MCF 10A (cell line): Measurements from ENCODE around the gene GRIK3. TPM values are rescaled to one million over a fixed set of nuclear protein-coding genes. Genes with fewer than 3 reads are reported as not detected.

Experiments
- BruUV-seq: library from RNA; stranded (reverse); fragments of 400-500 nt; replicated peaks from 2 replicates; lab custom pipeline; 2021; lab: Mats Ljungman, UMichigan
- CTCF ChIA-PET: fragments of 300-600 bp; sonication (Branson Sonifier 250); formaldehyde crosslinking; extraction: SDS; loops from one replicate; lab custom pipeline; 2021; ENCODE audit warnings: antibody characterized with exemption, inconsistent platforms; lab: Yijun Ruan, JAX
- POLR2A ChIA-PET: fragments of 300-600, 350-650 bp; sonication (Branson Sonifier 250); formaldehyde crosslinking; extraction: SDS; loops from one replicate; lab custom pipeline; 2020; ENCODE audit warnings: antibody characterized with exemption, inconsistent platforms; lab: Yijun Ruan, JAX
- DNase-seq: peaks from one replicate; pipeline ENCODE4 v3.0.0-alpha.2; 2018; ENCODE audit not compliant: unreplicated experiment
- H3K27ac Mint-ChIP-seq: one replicate; pipeline ENCODE4 v1.8.0; 2022; ENCODE audit warnings: mild to moderate bottlenecking, low read depth, mixed read lengths; ENCODE audit not compliant: unreplicated experiment
- H3K27me3 Mint-ChIP-seq: one replicate; pipeline ENCODE4 v1.8.0; 2022; ENCODE audit warnings: mixed read lengths; ENCODE audit not compliant: insufficient read depth, unreplicated experiment
- H3K36me3 Mint-ChIP-seq: one replicate; pipeline ENCODE4 v1.8.0; 2022; ENCODE audit warnings: mild to moderate bottlenecking, moderate library complexity, mixed read lengths; ENCODE audit not compliant: insufficient read depth, unreplicated experiment
- H3K4me1 Mint-ChIP-seq: one replicate; pipeline ENCODE4 v1.8.0; 2022; ENCODE audit warnings: mixed read lengths; ENCODE audit not compliant: insufficient read depth, unreplicated experiment
- H3K4me3 Mint-ChIP-seq: one replicate; pipeline ENCODE4 v1.8.0; 2022; ENCODE audit warnings: mild to moderate bottlenecking, moderate library complexity, mixed read lengths; ENCODE audit not compliant: unreplicated experiment
- H3K9me3 Mint-ChIP-seq: one replicate; pipeline ENCODE4 v1.8.0; 2022; ENCODE audit warnings: mixed read lengths; ENCODE audit not compliant: unreplicated experiment
- intact Hi-C: fragments of 100-400 bp; cut with micrococcal nuclease; formaldehyde crosslinking; loops from 2 replicates; pipeline ENCODE4 v1.14.1; 2022
- total RNA-seq: library from RNA; stranded (reverse); gene quantifications from 2 replicates; pipeline ENCODE4 v1.2.3, GENCODE V29; 2022
- TF ChIP-seq, protein P1 (sequence below): fragments of 200-600 bp; IDR thresholded peaks from one replicate; pipeline ENCODE4 v1.8.0; 2022; ENCODE audit warnings: antibody characterized with exemption, mild to moderate bottlenecking; ENCODE audit not compliant: unreplicated experiment

The GRIK3 gene
- total RNA-seq, 1 experiment from 2014 or later: not detected

DNA sequence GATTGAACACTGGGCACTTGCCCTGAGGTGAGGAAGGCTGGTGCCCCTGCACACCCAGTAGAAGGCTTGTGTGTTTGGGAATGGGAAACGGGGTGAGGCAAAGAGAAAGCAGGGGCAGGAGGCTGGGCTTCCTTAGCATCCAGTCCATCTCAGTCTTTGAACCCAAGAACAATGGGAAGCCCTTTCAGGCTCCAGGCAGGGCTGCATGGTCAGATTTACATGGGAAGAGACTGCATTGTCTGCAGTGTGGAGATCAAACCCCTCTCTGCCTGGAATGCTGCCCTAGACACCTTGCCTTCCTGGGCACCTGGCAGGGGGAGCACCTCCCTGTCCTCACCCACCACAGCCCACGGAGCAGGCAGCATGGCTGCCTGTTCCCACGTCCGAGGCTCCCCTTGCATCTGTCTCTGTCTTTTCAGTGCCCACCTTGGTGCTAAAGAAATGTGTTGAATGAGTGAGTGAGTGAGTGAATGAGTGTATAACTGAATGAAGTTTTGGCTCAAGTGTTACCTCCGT, 268.5 kb downstream of the GRIK3 start:
- peaks cover 25% of the 10 kb centered on the region for H3K27me3 Mint-ChIP-seq
- H3K36me3 Mint-ChIP-seq: no peaks in the 10 kb centered on the region
- no peak overlapping the region for H3K27ac Mint-ChIP-seq
- H3K4me3 Mint-ChIP-seq: no peak overlapping the region
- ChIA-PET POLR2A (no interaction called here), CTCF (no interaction called here)
- H3K9me3 Mint-ChIP-seq: no peaks in the 10 kb centered on the region
- no TSS peak for BruUV-seq
- DNase-seq: no peak
- intact Hi-C loops: no loop called here
- H3K4me1 Mint-ChIP-seq: no peaks in the 10 kb centered on the region
- TF ChIP-seq, protein P1, sequence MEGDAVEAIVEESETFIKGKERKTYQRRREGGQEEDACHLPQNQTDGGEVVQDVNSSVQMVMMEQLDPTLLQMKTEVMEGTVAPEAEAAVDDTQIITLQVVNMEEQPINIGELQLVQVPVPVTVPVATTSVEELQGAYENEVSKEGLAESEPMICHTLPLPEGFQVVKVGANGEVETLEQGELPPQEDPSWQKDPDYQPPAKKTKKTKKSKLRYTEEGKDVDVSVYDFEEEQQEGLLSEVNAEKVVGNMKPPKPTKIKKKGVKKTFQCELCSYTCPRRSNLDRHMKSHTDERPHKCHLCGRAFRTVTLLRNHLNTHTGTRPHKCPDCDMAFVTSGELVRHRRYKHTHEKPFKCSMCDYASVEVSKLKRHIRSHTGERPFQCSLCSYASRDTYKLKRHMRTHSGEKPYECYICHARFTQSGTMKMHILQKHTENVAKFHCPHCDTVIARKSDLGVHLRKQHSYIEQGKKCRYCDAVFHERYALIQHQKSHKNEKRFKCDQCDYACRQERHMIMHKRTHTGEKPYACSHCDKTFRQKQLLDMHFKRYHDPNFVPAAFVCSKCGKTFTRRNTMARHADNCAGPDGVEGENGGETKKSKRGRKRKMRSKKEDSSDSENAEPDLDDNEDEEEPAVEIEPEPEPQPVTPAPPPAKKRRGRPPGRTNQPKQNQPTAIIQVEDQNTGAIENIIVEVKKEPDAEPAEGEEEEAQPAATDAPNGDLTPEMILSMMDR: no peak

DNA sequence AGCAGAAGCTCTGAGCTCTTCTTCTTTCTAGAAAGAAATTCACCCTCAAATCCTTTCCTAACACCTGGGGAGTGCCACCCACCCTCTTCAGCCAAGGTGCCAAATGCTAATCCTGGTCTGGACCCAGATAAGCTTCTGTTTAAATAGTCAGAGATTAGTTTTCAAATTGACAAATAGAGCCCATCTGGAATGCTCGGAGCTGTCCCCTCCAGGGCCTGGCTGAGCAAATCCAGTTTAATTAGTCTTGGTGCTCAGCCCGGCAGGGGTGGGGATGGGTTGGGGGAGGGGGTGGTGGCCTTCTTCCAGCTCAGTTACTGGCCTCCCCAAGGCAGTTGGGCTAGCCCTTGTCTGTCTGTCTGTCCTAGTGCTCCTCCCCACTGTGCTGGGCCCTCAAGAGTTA, 269.5 kb downstream of the GRIK3 start:
- no peaks in the 10 kb centered on the region for H3K9me3 Mint-ChIP-seq
- ChIA-PET CTCF (interaction anchor here (0.6 kb wide), 1 partner anchor 15 kb away, joined by 3 read pairs; no protein-coding TSS in a partner anchor), POLR2A (no interaction called here)
- intact Hi-C loops: no loop called here
- DNase-seq: no peak
- BruUV-seq: no TSS peak
- TF ChIP-seq, protein P1: no peak
- no peaks in the 10 kb centered on the region for H3K36me3 Mint-ChIP-seq
- no peak overlapping the region for H3K4me3 Mint-ChIP-seq
- H3K27me3 Mint-ChIP-seq: peaks cover 14% of the 10 kb centered on the region
- H3K4me1 Mint-ChIP-seq: no peaks in the 10 kb centered on the region
- no peak overlapping the region for H3K27ac Mint-ChIP-seq

DNA sequence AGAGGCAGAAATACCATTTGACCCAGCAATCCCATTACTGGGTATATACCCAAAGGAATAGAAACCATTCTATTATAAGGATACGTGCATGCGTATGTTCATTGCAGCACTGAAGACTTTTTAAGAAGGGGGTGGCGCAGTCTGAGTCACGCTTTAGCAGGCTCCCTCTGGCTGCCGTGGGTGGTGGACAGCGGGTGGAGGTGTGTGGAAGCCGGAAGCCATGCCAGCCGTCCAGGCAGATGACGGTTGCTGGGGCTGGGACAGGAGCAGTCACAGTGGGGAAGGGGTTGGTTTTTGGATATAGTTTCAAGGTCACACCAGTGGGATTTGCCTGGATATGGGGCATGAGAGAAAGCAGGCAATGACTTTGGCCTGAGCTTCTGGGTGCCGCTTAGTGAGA, 270.5 kb downstream of the GRIK3 start:
- ChIA-PET CTCF (no interaction called here), POLR2A (no interaction called here)
- Mint-ChIP-seq H3K27ac (no peak overlapping the region), H3K4me3 (no peak overlapping the region), H3K36me3 (no peaks in the 10 kb centered on the region), H3K27me3 (peaks cover 4% of the 10 kb centered on the region), H3K4me1 (no peaks in the 10 kb centered on the region), H3K9me3 (no peaks in the 10 kb centered on the region)
- no peak for DNase-seq
- intact Hi-C loops: no loop called here
- no TSS peak for BruUV-seq
- TF ChIP-seq, protein P1: no peak

DNA sequence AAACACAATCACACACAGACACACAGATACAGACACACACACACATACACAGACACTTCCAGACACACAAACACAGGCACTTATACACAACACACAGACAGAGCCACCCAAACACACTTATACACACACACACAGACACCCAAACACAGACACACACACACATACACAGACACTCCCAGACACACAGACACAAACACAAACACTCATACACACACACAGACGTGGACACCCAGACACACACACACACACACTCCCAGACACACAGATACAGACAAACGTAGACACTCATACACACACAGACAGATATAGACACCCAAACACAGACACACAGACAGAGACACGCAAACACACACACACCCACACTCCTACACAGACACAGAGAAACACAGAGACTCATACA, 272.1 kb downstream of the GRIK3 start:
- H3K4me3 Mint-ChIP-seq: no peak overlapping the region
- H3K27me3 Mint-ChIP-seq: no peaks in the 10 kb centered on the region
- no TSS peak for BruUV-seq
- no peaks in the 10 kb centered on the region for H3K4me1 Mint-ChIP-seq
- no peak for DNase-seq
- no peak overlapping the region for H3K27ac Mint-ChIP-seq
- TF ChIP-seq, protein P1: no peak
- POLR2A ChIA-PET: no interaction called here
- intact Hi-C loops: no loop called here
- CTCF ChIA-PET: interaction anchor here (0.6 kb wide), 1 partner anchor 672 kb away, joined by 4 read pairs; no protein-coding TSS in a partner anchor
- no peaks in the 10 kb centered on the region for H3K9me3 Mint-ChIP-seq
- H3K36me3 Mint-ChIP-seq: no peaks in the 10 kb centered on the region
